Measurements from ENCODE around the gene LEO1.
"Not testable (repeated sequence)": the region's sequence is repeated elsewhere in the genome, so short reads cannot be mapped to it uniquely, and the experiment has no call there.

Gene LEO1

GRCh38 chr15:52003089-52003488, 31.5 kb upstream of the LEO1 start:
- not testable (repeated sequence) for DNase-seq

- no peak for DNase-seq
Observed at GRCh38 chr15:52002351-52002750, 30.8 kb upstream of the LEO1 start.

- DNase-seq = no peak
Observed at GRCh38 chr15:51992953-51993352, 21.4 kb upstream of the LEO1 start.

- no peak for DNase-seq
Observed at GRCh38 chr15:51991141-51991540, 19.6 kb upstream of the LEO1 start.

GRCh38 chr15:51982770-51983103, 11.2 kb upstream of the LEO1 start:
- DNase-seq = no peak

- DNase-seq = peak; percentile 76
Observed at GRCh38 chr15:51982013-51982769, 10.6 kb upstream of the LEO1 start.

GRCh38 chr15:51973775-51974174, 2.2 kb upstream of the LEO1 start:
- DNase-seq = no peak

- DNase-seq = no peak
Observed at GRCh38 chr15:51973220-51973619, 1.6 kb upstream of the LEO1 start.

- DNase-seq = no peak
Observed at GRCh38 chr15:51971032-51971374, 575 bp downstream of the LEO1 start.

- no peak for DNase-seq
Observed at GRCh38 chr15:51970132-51970817, 1.3 kb downstream of the LEO1 start.

- no peak for DNase-seq
Observed at GRCh38 chr15:51969728-51970127, 1.9 kb downstream of the LEO1 start.

- DNase-seq = no peak
Observed at GRCh38 chr15:51967583-51967982, 4.0 kb downstream of the LEO1 start.

- DNase-seq = no peak
Observed at GRCh38 chr15:51966192-51966591, 5.4 kb downstream of the LEO1 start.

- no peak for DNase-seq
Observed at GRCh38 chr15:51965691-51966090, 5.9 kb downstream of the LEO1 start.

GRCh38 chr15:51955504-51955903, 16.1 kb downstream of the LEO1 start:
- DNase-seq = no peak

GRCh38 chr15:51952805-51953204, 18.8 kb downstream of the LEO1 start:
- no peak for DNase-seq

- no peak for DNase-seq
Observed at GRCh38 chr15:51947124-51947523, 24.5 kb downstream of the LEO1 start.

GRCh38 chr15:51939216-51939615, 32.4 kb downstream of the LEO1 start:
- DNase-seq = no peak

GRCh38 chr15:51938286-51938685, 33.3 kb downstream of the LEO1 start:
- DNase-seq = no peak

- no peak for DNase-seq
Observed at GRCh38 chr15:51936105-51936478, 35.5 kb downstream of the LEO1 start.

GRCh38 chr15:51935466-51936104, 36.0 kb downstream of the LEO1 start:
- no peak for DNase-seq

GRCh38 chr15:51932161-51932560, 39.4 kb downstream of the LEO1 start:
- DNase-seq = no peak

- no peak for DNase-seq
Observed at GRCh38 chr15:51931638-51932037, 39.9 kb downstream of the LEO1 start.

GRCh38 chr15:51931016-51931415, 40.6 kb downstream of the LEO1 start:
- no peak for DNase-seq
